Endometrial microvascular endothelial cells (primary cell): ENCODE results near the gene ZFAND3. TPM values are rescaled to one million over a fixed set of nuclear protein-coding genes. Genes with fewer than 3 reads are reported as not detected.

Experiments used
- in situ Hi-C: cut with HindIII; loops from 2 replicates; pipeline ENCODE4 v1.10.0; 2017; ENCODE audit warnings: low sequenced_read_pairs, low pct_unique_long_range_greater_than_20kb; ENCODE audit errors: inconsistent ontology term
- total RNA-seq: library from RNA; depleted of rRNA; stranded (reverse); fragments of >200 nt; gene quantifications from one replicate; pipeline ENCODE4 v1.2.3, GENCODE V29; 2015; ENCODE audit errors: inconsistent ontology term

The ZFAND3 gene
- total RNA-seq, 1 donor from 2014 or later = 20.5 TPM

DNA sequence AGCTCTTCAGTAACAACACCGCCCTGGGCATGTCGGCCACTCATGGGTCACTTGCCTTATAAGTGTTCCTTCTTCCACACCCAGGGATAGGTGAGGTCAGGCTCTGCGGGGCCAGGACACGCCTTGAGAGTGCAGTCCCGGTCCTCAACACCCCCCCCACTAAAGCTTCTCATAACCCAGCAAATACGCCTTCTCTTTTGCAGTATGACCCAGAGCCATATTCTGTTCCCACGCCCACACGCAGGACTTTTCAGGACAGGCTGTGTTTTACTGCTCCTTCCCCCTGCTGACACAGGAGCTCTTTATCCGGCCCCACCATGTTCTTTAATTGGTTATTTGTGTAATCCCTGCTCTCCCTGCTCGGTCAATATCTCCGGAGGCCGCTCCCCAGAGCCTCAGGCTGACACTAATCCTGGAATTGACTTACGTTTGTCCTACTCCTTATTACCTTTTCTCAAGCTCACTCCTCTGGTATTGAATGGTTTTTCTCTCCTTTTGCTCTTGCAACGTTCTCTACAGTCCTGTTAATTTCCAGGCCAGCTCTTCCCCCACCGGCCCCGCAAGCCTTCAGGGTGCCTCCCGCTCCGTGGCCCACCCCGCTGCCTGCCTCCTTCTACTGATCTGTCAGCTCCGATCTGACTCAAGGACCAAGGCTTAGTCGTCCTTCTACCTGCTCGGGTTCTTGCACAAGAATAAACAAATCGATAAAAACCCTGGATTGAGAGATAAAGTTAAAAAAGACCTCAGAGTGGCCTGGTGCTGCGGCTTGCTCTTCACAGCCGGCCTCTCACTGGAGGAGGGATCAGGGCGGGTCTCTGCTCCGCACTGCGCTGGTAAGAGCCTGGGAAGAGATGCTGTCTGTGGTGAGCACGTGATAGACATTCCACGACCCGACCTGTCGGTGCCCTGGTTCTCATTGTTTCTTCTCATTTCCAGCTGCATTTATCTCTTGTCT lies 357.5 kb downstream of the ZFAND3 start:
- in situ Hi-C loops = no loop called here

DNA sequence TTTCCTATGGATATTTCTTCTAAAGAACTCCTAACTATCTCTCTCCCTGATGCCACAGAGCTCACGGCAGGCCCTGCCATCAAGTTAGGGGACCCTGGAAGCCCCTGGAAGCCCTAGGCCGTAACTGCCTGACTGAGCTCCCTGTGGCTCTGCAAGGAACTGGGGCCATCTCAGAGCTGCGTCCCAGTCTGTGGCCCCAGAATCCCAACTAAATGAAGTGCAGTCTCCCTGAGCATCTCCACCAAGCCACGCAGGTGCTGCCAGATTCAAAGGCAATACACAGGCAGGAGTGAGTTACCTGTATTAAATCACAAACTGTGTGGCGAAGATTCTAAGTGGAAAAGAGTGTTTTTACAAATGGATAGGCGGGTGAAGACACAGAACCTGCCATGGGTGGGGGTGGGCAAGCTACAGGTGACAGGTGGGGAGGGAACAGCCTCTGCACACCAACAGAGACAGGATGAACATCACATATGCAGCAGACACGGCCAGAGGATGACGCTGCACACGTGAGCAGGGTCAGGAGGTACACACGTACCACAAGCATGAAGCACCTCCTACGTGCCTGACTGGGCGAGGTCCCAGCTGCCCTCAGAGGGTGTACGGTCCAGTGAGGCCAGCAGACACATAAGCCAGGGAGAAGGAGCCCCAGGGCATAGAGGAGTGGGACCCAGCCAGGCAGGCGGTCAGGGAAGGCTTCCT lies 358.5 kb downstream of the ZFAND3 start:
- in situ Hi-C loops = no loop called here

DNA sequence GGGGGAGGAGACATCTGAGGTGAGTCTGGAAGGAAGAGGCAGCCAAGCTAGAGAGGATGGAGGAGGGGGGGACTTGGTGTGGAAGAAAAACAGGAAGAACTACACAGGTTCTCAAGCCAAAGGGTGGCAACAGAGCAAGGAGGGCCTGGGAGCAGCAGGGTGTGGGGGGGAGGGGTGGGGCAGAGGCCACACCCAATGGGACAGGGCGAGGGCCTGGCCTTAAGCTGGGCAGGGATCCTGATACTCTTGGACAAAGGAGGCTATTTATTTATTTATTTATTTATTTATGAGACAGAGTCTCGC lies 359.0 kb downstream of the ZFAND3 start:
- in situ Hi-C loops = no loop called here

DNA sequence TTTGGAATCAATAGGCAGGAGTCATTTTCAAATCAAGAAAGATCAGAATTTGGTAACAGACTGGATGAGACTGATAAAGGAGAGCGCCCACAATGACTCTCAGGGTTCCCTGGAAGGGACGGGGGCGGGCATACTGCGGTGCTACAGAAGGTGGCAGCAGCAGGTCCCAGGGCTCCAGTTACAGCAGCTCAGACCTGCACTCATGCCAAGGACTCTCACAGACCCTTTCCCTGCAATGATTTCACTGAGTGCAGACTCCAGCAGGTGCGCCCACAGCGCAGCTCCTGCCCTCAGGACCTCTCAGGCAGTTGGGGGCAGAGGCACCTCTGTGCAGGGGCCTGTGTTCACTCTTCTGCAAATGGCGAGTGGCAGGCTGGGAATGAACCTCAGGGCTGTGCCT lies 359.8 kb downstream of the ZFAND3 start:
- in situ Hi-C loops = no loop called here

DNA sequence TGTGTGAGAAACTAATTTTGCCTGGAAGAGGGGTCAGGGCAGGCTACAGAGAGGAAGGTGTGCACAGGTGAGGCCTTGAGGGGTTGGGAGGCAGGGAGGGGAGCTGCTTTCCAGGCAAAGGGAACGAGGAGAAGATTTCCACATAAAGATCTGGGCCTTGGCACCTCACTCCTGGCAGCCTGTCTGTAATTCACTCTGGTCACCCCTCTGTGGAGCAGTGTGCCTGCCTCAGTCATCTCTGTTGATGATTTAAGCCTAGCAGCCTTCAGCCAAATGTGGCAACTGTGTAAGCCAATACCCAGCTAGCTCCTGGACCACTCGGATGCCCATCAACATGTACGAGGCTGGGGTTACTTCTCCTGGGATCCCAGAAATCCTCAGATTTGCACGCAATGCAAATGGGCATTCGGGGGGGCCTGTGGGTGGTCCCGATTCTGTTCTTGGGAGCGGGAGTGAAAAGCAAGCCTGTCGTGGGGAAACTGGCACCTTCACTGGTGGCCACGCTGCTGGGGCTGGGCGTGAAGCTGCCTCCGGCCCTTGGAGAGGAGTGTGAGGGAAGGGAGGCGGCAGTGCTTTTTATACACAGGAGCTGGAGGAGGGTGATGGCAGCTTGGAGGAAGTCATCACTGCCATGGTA lies 360.4 kb downstream of the ZFAND3 start:
- in situ Hi-C loops = no loop called here

DNA sequence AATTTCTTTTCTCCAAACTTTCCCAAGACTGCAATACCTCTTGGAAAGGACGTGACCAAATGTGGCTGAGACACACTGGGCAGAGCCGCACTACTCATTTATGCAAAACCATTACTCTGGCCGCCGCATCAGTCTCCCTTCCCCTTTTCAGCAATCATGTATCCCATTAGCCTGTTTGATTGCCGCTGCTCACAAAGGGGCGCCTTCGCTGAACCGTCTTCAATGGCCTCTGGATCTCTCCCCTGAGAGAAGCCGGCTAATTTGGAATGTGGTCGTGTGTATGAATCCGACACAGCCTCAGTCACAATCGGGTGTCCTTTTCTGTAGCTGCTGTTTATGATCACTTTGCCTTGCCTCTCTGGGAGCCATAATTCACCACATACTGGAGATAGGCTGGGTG lies 361.1 kb downstream of the ZFAND3 start:
- in situ Hi-C loops = no loop called here

DNA sequence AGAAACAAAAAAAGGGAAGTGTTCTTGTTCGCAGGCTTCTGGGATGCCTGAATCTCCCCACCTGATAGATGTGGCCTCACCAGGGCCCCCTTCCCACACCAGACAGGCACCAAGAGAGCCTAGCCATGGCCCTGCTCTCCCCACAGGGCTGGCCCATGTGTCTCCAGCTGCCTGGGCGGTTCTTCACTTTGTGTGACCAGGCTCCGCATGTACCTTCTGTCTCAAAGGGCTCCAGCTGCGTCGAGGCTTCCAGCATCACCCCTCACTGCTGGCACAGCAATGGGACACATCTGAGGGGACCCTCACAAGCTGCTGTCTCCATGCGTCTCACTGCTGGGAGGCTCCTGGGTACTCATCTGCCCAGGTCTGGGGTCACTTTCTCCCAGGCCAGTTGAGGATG lies 362.9 kb downstream of the ZFAND3 start:
- in situ Hi-C loops = no loop called here

DNA sequence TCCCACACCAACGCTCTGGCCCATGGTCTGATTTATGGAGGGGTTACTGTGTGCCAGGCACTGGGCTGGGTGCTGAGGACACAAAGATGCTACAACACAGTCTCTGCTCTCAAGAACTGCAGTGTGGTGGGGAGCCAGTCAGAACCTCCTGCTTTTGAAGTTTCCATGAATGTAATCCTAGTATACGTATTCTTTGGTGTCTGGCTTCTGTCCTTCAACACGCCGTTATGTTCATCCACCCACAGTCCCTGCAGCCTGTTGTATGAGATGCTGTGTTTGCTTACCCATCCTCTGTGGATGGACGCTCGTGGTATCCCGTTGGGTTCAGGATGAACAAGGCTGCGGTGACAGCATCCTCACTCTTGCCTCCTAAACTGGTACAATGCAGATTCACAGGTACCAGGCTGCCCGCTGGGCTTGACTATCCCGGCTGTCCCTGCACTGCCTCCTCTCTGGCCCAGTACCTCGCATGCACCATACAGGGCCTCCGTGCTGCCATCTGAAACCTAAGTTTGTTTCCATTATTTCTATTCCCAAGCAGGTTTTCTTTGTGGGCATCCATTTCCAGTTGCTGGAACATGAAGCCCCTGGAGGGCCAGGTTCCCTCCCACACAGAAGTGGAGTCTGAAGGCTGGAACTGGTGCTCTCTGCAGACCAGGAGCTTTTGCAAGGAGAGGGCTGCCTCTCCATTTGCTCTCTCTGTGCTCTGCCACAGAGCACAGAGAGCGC lies 364.5 kb downstream of the ZFAND3 start:
- in situ Hi-C loops = no loop called here

DNA sequence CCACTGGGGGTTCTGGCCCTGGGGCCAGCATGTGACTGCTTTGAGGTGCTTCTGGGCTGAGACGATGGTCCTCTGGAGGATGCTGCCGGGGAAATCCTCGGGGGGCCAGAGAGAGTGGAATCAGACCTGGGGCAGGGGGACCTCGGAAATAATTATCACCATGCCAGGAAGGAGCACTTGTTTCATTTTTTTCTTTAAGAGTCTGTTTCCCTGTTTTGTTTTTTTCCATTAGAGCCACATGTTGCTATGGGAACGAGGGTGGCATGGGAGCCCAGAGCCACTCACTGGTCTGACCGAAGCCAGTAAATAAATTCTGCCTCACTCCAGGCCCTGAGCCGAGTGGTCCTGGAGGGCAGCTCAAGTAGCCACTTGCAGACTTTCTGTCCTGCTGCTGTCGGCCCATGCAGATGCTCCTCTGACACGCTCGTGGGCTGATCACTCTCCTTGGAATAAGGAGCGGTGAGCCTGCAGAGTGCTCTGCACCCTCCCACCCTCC lies 365.1 kb downstream of the ZFAND3 start:
- in situ Hi-C loops = no loop called here

DNA sequence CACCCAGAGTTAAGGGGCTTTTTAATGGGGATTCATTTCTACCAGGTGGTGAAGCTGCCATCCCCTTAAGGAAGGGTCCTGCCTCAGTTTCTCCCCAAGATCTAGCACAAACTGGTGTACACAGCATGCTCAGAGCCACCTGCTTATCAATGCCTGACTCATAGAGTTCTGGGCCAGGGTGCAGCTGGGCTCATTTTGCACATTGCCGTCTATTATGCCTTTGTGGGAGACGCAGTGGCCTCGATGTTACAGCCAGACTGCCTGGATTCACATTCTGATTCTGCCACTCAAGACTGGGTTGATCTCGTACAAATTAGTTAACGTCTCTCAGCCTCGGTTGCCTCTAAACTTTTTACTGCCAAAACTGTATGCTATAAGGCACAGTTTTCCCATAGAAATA lies 365.7 kb downstream of the ZFAND3 start:
- in situ Hi-C loops = no loop called here

DNA sequence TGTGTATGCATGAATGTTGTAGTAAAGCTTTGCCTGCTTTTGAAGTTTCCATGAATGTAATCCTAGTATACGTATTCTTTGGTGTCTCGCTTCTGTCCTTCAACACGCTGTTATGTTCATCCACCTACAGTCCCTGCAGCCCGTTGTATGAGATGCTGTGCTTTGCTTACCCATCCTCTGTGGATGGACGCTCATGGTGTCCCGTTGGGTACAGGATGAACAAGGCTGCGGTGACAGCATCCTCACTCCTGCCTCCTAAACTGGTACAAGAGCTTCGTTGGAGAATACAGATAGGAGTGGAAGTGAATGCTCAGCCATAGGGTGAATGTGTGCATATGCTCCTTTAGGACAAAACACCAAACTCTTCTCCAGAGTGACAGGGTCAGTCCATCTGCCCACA lies 366.2 kb downstream of the ZFAND3 start:
- in situ Hi-C loops = no loop called here

DNA sequence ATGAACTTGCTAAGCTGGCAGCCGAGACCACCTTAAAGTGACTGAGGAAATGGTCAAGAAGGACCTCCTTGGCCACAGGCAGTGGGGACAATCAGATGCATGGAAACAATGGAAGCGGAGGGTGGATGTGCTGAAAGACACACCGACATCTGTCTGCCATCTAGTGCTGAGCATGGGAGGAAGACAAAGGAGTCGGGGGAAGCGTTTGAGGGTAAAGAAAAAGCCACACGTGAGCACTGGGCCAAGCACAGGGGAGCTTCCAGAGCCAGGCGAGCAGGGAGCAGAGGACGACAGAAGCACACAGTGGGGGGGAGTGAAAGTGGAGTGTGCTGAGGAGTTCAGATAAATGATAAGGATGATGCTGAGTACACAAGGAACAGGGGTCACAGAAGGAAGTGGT lies 367.8 kb downstream of the ZFAND3 start:
- in situ Hi-C loops = no loop called here

DNA sequence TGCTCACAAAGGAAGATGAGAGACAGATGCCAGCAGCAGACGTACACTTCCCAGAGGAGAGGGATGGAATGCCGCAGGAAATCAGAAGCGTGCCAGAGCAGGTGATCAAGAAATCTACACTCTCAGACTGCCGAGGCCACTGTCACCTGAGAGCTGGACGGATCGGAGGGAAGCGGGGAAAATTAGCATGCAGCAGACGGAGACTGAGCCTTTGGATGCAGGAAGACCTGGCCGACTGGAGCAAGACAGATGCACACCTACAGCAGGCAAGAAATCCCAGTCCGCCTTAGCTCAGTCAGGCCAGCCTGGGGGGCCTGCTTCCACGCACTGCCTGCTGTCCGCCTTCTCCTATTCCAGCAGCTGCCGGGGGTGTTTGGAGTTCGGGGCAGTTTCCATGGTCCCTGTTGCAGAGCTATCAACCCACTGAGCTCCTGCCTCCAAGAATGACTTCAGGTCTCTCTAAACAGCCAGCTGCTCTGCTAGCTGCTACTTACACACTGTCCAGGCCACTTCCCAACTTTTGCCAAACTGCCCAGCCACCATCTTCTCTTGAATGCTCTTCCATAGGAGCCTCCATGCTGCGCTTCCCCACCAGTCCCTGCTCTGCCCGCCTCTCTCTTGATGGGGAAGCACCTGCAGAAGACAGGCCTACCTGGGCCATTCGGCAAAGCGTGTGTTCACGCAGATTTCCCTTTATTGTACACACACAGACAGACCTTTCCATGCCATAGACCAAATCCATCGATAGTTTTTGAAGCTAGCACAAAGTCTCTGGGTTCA lies 368.5 kb downstream of the ZFAND3 start:
- in situ Hi-C loops = no loop called here

DNA sequence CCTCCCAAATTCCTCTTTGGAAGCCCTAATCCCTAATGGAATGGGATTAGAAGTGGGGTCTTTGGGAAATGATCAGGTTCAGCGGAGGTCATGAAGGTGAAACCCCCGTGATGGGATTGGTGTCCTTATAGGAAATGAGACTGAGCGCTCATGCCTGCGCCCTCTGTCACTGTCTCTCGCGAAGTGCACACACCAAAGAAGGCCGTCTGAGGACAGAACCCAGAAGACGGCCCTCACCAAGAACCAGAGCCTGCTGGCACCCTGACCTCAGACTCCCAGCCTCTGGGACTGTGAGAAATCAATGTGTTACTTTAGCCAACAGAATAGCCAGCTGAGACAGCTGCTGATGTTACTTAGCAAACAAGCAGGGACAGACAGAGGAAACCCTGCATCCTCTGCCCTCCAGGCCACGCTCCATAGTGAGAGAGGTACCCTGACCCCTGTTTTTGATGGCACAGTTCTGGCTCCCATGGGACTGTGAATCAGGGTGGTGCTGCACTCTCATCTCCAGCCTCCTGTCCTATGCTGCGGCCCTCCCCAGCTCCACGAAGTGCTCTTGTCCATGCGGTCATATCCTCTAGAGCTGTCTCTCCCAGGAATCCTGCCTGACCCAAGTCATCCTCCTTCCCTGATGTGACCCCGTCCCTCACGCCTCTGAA lies 369.3 kb downstream of the ZFAND3 start:
- in situ Hi-C loops = no loop called here

DNA sequence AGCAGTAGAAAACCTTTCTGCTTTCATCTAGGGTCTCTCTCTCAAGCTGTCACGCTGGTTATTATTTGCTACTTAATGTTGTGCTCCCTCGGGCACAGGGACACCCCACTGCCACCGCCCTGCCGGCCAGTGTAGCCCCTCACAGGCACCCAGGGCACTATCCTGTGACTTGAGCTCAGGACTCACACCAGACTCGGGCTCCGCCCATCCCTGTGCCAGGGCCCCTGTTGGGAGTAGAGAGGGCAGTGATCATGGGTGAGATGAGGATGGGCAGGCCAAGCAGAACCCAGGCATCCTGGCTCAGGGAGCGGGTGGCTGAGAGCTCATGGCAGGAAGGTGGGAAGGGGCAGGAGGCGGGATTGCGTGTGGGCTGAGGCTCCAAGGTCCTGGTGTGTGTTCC lies 371.9 kb downstream of the ZFAND3 start:
- in situ Hi-C loops = no loop called here

DNA sequence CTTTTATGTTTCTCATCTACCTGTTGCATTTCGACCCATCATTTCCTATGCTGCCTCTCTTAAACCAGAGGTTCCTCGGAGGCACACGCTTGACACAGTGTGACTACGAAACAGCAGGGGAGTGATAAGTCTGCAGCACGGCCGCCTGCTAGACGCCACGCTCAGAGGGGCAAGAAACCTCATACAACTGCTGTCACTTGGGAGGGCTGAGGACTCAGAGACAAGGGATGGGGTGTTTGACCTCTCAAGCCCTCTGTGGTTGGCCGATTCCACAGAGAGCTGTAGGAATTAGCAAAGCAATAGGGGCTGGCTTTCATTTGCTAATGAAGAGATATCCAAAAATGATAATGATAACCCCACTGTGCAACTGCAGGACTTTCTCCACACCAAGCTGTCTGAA lies 372.5 kb downstream of the ZFAND3 start:
- in situ Hi-C loops = no loop called here

DNA sequence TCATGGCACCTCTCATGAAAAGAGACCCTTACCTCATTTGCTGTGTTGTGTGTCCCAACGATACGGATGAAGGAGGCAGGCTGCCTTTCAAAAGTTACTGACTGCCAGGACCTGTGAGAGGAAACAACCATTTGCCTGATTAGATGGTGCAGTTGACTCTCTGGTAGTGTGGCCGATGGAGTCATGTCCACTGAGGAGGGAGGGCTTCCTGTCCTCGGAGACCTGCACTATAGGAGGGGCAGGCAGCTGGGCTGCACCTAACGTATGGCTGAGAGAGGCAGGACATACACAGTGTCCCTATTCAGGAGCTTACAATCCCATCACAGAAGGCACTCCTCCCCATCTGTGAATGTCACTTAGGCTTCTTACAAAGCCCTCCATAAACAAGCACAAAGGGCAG lies 373.0 kb downstream of the ZFAND3 start:
- in situ Hi-C loops = no loop called here

DNA sequence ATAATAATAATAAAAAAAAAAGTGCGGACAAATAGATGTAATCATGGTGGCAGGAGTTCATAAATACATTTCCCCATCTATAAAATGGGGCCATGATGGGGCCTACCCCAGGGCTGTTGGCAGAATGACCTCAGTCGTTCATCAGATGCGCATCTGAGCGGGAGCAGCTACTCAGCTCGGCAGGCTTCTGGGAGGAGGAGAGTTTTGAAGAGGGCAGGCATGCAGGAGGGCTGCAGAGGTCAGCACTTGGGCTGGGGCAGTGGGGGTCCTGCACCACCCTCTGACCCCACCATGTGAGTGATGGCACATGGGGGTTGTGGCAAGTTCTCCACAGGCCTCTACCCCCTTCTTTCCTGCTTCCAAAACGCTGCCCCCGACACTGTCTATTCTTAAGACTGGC lies 373.5 kb downstream of the ZFAND3 start:
- in situ Hi-C loops = no loop called here
